HG03439 (cell line): ENCODE measurements around the gene C1orf141.
"Not testable (repeated sequence)": the region's sequence is repeated elsewhere in the genome, so short reads cannot be mapped to it uniquely, and the experiment has no call there.

Experiments
- ATAC-seq: cut with Tn5 transposase; IDR thresholded peaks from one replicate; pipeline ENCODE4 v1.9.1; 2021; ENCODE audit warnings: mild to moderate bottlenecking, moderate library complexity; ENCODE audit not compliant: unreplicated experiment

The C1orf141 gene

GRCh38 chr1:67089685-67090208, 45.0 kb downstream of the C1orf141 start:
- ATAC-seq = no peak

DNA sequence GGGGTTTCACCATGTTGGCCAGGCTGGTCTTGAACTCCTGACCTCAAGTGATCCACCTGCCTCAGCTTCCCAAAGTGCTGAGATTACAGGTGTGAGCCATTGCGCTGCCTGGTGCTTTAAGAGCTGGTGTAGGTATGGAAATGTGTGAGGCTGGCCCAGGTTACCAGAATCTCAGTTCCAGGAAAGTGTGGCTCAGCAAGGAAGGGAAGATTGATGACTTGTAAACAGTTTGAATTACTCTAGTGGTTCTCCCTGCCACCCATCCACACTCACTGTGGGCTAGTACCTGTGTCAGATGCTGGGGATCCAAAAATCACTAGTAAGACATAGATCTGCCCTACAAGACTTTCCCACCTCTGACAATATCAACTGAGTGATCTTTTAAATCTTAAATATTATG, 46.3 kb downstream of the C1orf141 start:
- no peak for ATAC-seq

- ATAC-seq = no peak
Measured at GRCh38 chr1:67085326-67085725, 49.4 kb downstream of the C1orf141 start.

DNA sequence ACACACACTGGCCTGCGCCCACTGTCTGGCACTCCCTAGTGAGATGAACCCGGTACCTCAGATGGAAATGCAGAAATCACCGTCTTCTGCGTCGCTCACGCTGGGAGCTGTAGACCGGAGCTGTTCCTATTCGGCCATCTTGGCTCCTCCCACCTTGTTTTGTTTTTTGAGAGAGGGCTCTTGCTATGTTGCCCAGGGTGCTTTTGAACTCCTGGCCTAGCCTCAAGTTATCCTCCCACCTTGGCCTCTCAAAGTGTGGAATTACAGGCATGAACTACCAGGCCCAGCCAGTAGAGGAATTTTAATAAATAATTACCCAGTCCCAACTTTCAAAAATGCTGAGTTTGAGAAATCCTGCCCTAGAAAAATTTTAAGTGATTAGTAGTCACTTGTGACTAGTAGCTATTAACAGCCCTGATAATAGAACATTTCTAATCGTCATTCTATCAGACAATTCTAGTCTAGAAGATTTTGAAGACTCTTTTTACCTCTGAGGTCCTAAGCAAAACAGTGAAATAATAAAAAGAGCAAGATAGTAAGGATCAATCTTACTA, 49.9 kb downstream of the C1orf141 start:
- ATAC-seq = no peak

DNA sequence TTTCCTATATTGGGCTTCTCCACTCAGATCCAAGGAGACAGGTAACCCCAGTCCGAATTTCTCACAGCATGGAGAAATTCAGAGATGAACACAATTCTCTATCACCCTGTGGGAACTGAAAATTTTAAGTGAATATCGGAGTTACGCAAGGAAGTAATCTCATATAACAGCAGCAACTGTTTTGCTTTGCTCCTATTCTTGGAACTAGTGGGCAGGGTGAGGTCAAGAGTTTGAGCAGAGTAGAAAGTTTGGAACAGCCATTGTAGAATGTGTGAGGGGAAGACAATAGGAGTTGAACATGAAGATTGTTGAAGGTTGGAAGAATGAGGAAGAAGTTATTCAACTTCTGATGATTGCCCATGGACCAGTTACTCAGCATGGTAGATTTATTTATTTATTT, 56.5 kb downstream of the C1orf141 start:
- no peak for ATAC-seq

- ATAC-seq = no peak
Measured at GRCh38 chr1:67077593-67077992, 57.2 kb downstream of the C1orf141 start.

DNA sequence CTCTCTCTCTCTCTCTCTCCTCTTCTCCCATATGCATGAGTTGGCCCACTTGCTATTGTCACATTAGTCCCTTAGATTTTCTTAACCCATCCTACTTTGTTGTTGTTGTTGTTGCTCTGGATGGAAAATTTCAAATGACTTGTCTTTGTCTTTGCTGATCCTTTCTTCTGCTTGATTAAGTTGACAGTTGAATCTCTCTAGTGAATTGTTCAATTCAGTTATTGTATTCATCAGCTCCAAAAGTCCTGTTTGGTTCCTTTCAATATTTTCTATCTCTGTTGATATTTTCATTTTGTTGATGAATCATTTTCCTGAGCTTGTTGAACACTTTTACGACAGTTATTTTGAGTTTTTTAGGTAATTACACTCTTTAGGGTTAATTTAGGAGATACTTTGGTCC, 62.0 kb downstream of the C1orf141 start:
- no peak for ATAC-seq

- ATAC-seq = not testable (repeated sequence)
Measured at GRCh38 chr1:67067655-67068054, 67.1 kb downstream of the C1orf141 start.

DNA sequence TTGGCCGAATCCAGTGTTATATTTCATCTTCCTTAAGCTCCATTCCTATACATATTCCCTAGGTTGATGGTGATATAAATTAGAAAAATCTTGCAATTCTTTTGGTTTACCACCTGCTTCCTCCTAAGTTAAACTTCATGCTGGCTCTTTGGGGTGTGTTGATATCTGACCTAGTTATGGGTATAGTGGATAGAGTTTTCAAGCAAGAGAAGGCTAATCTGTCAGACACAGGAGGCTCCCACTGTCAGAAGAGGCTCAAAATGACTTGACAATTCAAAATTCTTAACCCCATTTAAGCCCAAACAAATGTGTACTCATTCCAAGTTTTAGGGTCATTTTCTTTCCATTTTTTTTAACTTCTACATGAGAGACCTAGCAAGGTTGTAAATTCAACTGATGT, 72.4 kb downstream of the C1orf141 start:
- no peak for ATAC-seq

GRCh38 chr1:67061266-67061665, 73.5 kb downstream of the C1orf141 start:
- ATAC-seq = no peak

- ATAC-seq = no peak
Measured at GRCh38 chr1:67060811-67061218, 74.0 kb downstream of the C1orf141 start.

DNA sequence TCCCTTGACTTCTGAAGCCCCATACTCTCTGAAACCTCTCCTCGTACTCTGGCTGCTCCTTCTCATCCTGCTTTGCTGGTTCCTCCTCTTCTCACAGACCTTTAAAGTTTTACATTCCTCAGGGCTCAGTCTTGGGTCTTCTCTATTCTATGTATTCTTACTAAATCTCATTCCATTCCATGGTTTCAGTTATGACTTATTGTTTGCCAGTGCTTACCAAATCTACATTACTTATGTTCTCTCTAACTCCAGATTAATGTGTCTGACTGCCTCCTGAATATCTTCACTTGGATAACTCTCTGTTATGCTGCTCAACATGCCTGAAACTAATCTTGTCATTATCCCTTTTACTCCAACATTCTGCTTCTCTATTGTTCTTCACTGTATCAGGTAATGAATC, 75.4 kb downstream of the C1orf141 start:
- ATAC-seq = no peak

- no peak for ATAC-seq
Measured at GRCh38 chr1:67058761-67059160, 76.0 kb downstream of the C1orf141 start.

- no peak for ATAC-seq
Measured at GRCh38 chr1:67058242-67058641, 76.5 kb downstream of the C1orf141 start.

DNA sequence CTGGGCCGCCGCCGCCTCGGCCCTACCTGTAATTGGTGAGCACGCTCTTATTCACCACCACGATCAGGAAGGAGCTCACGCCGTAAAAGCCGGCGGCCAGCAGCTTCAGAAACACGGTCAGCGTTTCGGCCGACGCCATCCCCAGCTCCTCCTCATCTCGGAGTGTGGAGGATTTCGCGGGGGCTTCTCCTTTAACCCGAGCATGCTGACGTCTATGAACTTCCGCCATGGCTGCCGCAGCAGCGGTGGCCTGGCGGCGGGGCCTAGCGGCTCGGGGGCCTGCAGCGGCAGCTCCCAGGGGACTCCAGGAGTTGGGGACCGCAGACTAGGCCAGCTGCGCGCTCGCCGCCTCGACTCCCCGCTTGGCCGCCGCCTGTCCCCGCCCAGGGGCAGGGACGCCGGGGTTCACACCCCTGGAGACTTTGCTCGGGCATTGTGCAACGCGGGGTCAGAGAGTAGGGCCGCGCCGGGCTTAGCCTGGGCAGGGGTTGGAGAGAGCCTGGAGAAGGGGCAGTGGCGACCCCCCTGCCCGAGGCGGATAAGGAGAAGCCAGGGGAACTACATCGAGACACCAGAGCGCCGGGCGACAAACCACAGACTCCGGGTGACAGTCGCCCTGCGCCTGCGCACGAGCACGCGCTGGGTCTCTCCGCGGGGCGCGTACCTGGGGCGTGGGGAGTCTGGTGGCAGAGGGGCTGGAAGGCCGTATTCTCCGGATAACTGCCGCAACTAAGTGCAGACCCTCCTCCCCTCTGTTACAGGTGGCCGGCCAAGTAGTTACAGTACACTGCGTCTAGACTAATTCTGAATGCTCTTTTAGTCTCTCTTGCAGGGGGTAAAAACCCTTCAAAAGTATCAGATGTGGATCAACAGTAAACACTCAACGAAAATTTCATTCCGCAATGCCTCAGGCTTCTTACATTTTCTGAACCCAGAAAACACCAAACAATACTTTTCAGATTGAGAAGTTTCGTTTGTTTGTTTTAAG, 80.7 kb downstream of the C1orf141 start, which contains the start of gene SLC35D1:
SLC35D1 (minus strand) TSS at position 364 of the 988 bp plus-strand sequence; CDS start at position 229, 135 bp downstream.
- ATAC-seq = peak; percentile 82

DNA sequence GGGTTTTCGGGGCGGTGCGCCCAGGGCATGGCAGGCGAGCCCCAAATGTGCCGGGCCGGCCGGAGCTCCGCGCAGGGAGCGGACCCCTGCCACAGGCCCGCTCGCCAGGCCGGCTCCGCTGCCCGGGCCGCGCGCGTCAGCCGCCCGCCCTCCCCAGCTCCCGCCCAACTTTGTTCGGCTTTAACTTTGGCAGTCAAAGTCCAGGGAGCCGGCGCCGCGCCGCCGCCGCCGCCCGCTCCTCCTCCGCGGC, 81.3 kb downstream of the C1orf141 start:
- ATAC-seq = peak; percentile 35

GRCh38 chr1:67052741-67053534, 81.8 kb downstream of the C1orf141 start:
- ATAC-seq = peak; percentile 30

DNA sequence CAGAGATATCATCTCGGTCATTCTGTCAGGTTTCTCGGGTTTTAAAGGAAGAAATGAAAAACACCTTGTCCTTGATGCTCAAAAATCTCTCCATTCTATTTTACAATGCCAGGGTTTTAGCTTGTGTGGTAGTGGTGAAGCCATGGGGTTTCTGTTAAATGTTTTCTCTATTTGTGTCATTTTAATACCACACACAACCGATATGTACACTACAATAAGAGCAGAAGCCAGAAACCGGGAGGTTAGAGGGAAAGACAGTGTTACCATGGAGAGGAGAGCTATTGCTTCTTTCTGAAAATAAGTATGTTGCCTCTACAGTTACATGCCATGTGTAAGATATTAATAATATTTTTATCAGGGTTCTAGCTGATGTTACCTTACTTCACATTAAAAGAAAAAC, 83.6 kb downstream of the C1orf141 start:
- no peak for ATAC-seq

DNA sequence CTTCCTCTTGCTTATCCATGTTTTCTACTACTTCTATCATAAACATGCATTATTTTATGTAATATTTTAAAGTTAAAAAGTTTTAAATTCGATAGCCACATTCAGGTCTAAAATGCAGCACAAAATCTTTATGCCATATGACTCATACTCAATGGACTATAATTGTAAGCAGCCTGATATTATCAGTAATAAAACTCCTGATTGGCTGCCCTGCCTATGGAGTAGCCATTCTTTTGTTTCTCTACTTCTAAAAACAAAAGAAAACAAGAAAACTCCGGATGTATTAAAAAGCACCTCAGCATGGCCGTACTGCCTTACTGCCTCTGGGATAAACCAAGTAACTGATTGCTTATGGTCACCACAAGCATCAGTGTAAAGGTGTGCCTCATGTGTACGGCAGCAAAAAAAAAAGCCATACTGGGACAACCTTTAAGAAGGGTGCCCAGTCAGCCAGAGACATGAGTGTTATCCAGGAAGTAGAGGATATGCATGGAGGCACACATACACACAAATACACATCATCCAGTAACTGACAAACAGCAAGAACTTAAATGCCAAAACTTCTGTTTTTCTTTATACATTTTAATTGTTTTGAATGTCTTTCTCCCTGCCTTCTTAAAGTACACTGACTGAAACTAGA, 90.0 kb downstream of the C1orf141 start:
- no peak for ATAC-seq

GRCh38 chr1:67043366-67043765, 91.4 kb downstream of the C1orf141 start:
- ATAC-seq = no peak
